CD4-positive, alpha-beta memory T cell (primary cell): Measurements from ENCODE around the gene MRPS27. TPM values are rescaled to one million over a fixed set of nuclear protein-coding genes. Genes with fewer than 3 reads are reported as not detected.

Experiments
- CTCF ChIA-PET: fragments of 350-600 bp; sonication (Branson Sonifier 250); formaldehyde crosslinking; loops from one replicate; lab custom pipeline; 2021; ENCODE audit warnings: inconsistent platforms; ENCODE audit not compliant: partially characterized antibody; lab: Charles Lee
- POLR2A ChIA-PET: fragments of 350-600 bp; sonication (Branson Sonifier 250); formaldehyde crosslinking; loops from one replicate; lab custom pipeline; 2021; ENCODE audit not compliant: partially characterized antibody; lab: Charles Lee
- DNase-seq, 5 donors: peaks; one replicate each; pipeline versions ENCODE4 v3.0.0 to v3.0.0-alpha.2; 2020 to 2022; ENCODE audit warnings: mixed read lengths in 1 of 5
- H3K27ac ChIP-seq: one replicate; pipeline ENCODE4 v1.7.0; 2013; ENCODE audit warnings: low read depth, low read length
- H3K27me3 ChIP-seq: 2 replicates; pipeline ENCODE4 v1.7.0; 2013; ENCODE audit warnings: mild to moderate bottlenecking, low read length, moderate library complexity; ENCODE audit not compliant: insufficient read depth
- H3K36me3 ChIP-seq: 2 replicates; pipeline ENCODE4 v1.7.0; 2013; ENCODE audit warnings: mild to moderate bottlenecking, low read length, moderate library complexity; ENCODE audit not compliant: insufficient read depth
- H3K4me1 ChIP-seq: 2 replicates; pipeline ENCODE4 v1.7.0; 2013; ENCODE audit warnings: mild to moderate bottlenecking, low read length, moderate library complexity; ENCODE audit not compliant: insufficient read depth
- H3K4me3 ChIP-seq, 2 donors: one replicate each; pipeline ENCODE4 v1.7.0; 2013; ENCODE audit warnings: low read length in 2 of 2, mild to moderate bottlenecking in 1 of 2
- H3K9me3 ChIP-seq, 2 donors: one replicate each; pipeline ENCODE4 v1.7.0; 2013; ENCODE audit warnings: low read length in 2 of 2, control low read depth in 1 of 2; ENCODE audit not compliant: control insufficient read depth in 1 of 2
- H3K27ac Mint-ChIP-seq, 7 donors: one replicate each; pipeline ENCODE4 v1.8.0; 2020 to 2021; ENCODE audit warnings: mixed read lengths in 7 of 7, mild to moderate bottlenecking in 6 of 7, inconsistent platforms in 3 of 7, moderate library complexity in 3 of 7
- H3K27me3 Mint-ChIP-seq, 2 donors: one replicate each; pipeline ENCODE4 v1.8.0; 2020 to 2021; ENCODE audit warnings: mixed read lengths in 2 of 2
- H3K36me3 Mint-ChIP-seq, 2 donors: one replicate each; pipeline ENCODE4 v1.8.0; 2020 to 2021; ENCODE audit warnings: mixed read lengths in 2 of 2, inconsistent platforms in 1 of 2, mild to moderate bottlenecking in 1 of 2
- H3K4me1 Mint-ChIP-seq, 4 donors: one replicate each; pipeline ENCODE4 v1.8.0; 2020 to 2021; ENCODE audit warnings: mixed read lengths in 4 of 4, mild to moderate bottlenecking in 1 of 4
- H3K4me3 Mint-ChIP-seq, 8 donors: one replicate each; pipeline ENCODE4 v1.8.0; 2020 to 2021; ENCODE audit warnings: mixed read lengths in 8 of 8, mild to moderate bottlenecking in 7 of 8, moderate library complexity in 6 of 8, inconsistent platforms in 3 of 8
- H3K9me3 Mint-ChIP-seq, 8 donors: one replicate each; pipeline ENCODE4 v1.8.0; 2020 to 2021; ENCODE audit warnings: mixed read lengths in 8 of 8, mild to moderate bottlenecking in 5 of 8, inconsistent platforms in 3 of 8, moderate library complexity in 1 of 8
- intact Hi-C: fragments of 100-400 bp; cut with micrococcal nuclease; formaldehyde crosslinking; loops from one replicate; pipeline ENCODE4 v1.15.1; 2023
- polyA plus RNA-seq, 2 donors: library from polyadenylated mRNA; unstranded; fragments of 300-500 nt; fragmentation: Illumina TruSeq; gene quantifications; one replicate each; pipeline ENCODE4 v1.2.3, GENCODE V29; 2021
- total RNA-seq, 2 experiments: library from RNA; stranded (reverse); gene quantifications; one replicate each; pipeline ENCODE4 v1.2.3, GENCODE V29; 2021

The MRPS27 gene
- total RNA-seq (10 to 100 TPM; 36.6 to 44.6 TPM), polyA plus RNA-seq (10 to 100 TPM; 38.9 to 39.1 TPM)

DNA sequence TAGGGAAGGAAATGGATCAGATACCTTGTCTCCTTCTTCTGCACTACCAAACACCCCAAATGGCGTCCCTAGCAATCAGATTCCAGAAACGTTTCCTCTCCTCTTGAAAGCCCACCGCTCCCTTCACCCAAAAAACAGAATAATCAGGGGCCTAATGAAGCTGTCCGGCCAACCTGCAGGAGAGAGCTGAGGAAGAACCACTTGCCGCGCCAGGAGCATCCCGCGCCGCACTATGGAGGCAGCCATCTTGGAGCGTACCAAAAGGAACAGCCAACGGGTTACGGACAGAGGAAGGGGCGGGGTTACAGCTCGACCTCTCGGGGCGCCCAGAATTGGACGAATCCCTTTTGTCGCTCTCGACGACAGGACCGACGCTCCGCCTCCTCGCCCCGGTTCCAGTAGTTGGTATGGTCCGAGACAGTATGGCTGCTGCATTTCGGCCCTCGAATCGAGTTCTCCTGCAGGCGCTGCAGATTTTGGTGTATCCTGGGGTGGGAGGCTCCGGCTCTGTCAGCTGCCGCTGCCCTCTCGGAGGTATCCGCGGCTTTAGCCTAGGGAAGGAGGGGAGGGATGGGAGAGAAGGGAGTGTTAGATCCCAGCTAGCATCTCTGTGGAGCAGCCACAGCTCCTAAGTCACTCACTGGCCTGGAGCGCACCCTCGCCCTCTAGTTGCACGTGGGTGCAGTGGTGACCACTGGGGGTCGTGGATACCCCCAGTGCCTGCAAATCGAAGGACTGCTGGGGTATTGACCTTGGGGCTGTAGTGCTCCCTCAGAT lies at the start of gene MRPS27, which contains the start of gene PTCD2:
MRPS27 (minus strand) TSS at position 265 of the 777 bp plus-strand sequence; CDS start at position 246, 19 bp downstream.
PTCD2 (plus strand) TSS at position 398 of the 777 bp plus-strand sequence; CDS start at position 408, 10 bp downstream.
- Mint-ChIP-seq H3K4me1 (peaks cover 19 to 49% (median 25%) of the 10 kb centered on the region in 4 donors), H3K27ac (peak within 1 kb of the TSS; percentile 87 to 97 (median 96)), H3K36me3 (peaks cover 19 to 32% of the 10 kb centered on the region in 2 donors), H3K9me3 (no peaks in the 10 kb centered on the region), H3K4me3 (peak within 1 kb of the TSS; percentile 96 to 99 (median 98)), H3K27me3 (no peaks in the 10 kb centered on the region)
- H3K4me3 ChIP-seq = peak within 1 kb of the TSS; percentile 100
- ChIA-PET POLR2A (interaction anchor here (0.6 to 4.6 kb wide), 10 partner anchors 11 to 1245 kb away, joined by 3 to 81 read pairs (median 3); partner anchors contain the start of genes ANKRA2, BDP1, BTF3 and UTP15), CTCF (interaction anchor here (0.8 to 3.6 kb wide), 3 partner anchors 11 to 719 kb away, joined by 3 to 36 read pairs (median 3); no protein-coding TSS in a partner anchor)
- peaks cover 9% of the 10 kb centered on the region for H3K36me3 ChIP-seq
- intact Hi-C loops = loop anchor here (1.0 to 10.0 kb wide), 4 partner anchors 12 to 733 kb away; partner anchors contain the start of genes MCCC2 and TNPO1
- H3K9me3 ChIP-seq = no peaks in the 10 kb centered on the region
- H3K27me3 ChIP-seq = no peaks in the 10 kb centered on the region
- H3K4me1 ChIP-seq = peaks cover 9% of the 10 kb centered on the region
- DNase-seq = peak; percentile 92 to 97 (median 96)
- H3K27ac ChIP-seq = peak within 1 kb of the TSS; percentile 65

GRCh38 chr5:72369711-72370110 lies 49.7 kb upstream of the MRPS27 start:
- no peaks in the 10 kb centered on the region for H3K4me1 ChIP-seq
- Mint-ChIP-seq H3K36me3 (peaks cover 0 to 8% of the 10 kb centered on the region in 2 donors), H3K27me3 (no peaks in the 10 kb centered on the region), H3K9me3 (peaks cover 0 to 2% (median 0%) of the 10 kb centered on the region in 8 donors), H3K27ac (no peak overlapping the region), H3K4me1 (peaks cover 0 to 3% (median 0%) of the 10 kb centered on the region in 4 donors), H3K4me3 (no peak overlapping the region)
- DNase-seq = no peak
- H3K36me3 ChIP-seq = no peaks in the 10 kb centered on the region
- no peak overlapping the region for H3K27ac ChIP-seq
- no peaks in the 10 kb centered on the region for H3K27me3 ChIP-seq
- ChIA-PET CTCF (interaction anchor here (2.0 kb wide), 1 partner anchor 13 kb away, joined by 4 read pairs; no protein-coding TSS in a partner anchor), POLR2A (no interaction called here)
- no peaks in the 10 kb centered on the region for H3K9me3 ChIP-seq
- no peak overlapping the region for H3K4me3 ChIP-seq
- intact Hi-C loops = no loop called here

DNA sequence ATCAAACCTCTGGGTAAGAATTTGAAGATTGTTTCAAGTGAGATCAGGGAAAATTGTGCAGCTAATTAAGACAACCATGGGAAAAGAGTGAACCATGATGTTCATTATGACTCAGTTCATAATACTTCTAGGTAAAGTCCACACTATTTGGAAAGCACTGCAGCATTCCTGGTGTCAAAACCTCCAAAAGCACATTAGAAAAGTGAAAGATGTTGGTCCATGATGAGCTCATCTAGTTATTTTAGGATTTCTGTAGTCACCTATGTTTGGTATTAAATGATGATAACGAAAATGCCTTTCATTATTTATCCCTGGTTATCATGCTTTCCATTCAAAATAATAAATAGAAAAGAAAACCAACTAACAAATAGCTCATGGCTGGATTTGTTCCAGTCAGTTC lies 49.3 kb upstream of the MRPS27 start:
- no peak overlapping the region for H3K27ac Mint-ChIP-seq
- Histone ChIP-seq H3K36me3 (no peaks in the 10 kb centered on the region), H3K4me3 (no peak overlapping the region), H3K27me3 (no peaks in the 10 kb centered on the region), H3K4me1 (no peaks in the 10 kb centered on the region), H3K9me3 (no peaks in the 10 kb centered on the region), H3K27ac (no peak overlapping the region)
- peaks cover 0 to 3% (median 0%) of the 10 kb centered on the region in 4 donors for H3K4me1 Mint-ChIP-seq
- POLR2A ChIA-PET = no interaction called here
- CTCF ChIA-PET = interaction anchor here (2.0 kb wide), 1 partner anchor 12 kb away, joined by 4 read pairs; no protein-coding TSS in a partner anchor
- H3K9me3 Mint-ChIP-seq = peaks cover 0 to 2% (median 0%) of the 10 kb centered on the region in 8 donors
- H3K4me3 Mint-ChIP-seq = no peak overlapping the region
- DNase-seq = no peak
- intact Hi-C loops = no loop called here
- no peaks in the 10 kb centered on the region for H3K27me3 Mint-ChIP-seq
- peaks cover 1 to 12% of the 10 kb centered on the region in 2 donors for H3K36me3 Mint-ChIP-seq

DNA sequence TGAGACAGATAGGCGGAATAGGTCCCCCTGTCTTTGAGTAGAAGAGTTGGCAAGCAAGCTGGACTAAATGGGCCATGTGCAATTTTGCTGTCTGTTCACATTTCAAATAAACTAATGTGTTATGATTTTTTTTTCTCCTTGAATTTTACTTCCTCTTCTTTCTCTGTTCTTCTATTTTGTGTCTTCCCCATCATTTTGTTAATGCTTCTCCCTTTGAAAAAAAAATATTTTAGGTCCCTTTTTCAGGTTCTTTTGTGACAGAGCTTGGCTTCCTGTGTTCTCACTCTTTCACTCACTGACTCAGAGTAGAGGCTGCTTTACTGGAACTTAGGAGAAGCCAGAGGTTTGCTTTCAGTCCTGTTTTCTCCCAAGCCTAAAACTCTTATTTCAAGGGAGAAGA lies 48.2 kb upstream of the MRPS27 start:
- CTCF ChIA-PET = interaction anchor here (2.0 kb wide), 1 partner anchor 11 kb away, joined by 4 read pairs; no protein-coding TSS in a partner anchor
- no peak overlapping the region for H3K4me3 ChIP-seq
- Mint-ChIP-seq H3K27ac (no peak overlapping the region), H3K36me3 (peaks cover 2 to 17% of the 10 kb centered on the region in 2 donors), H3K9me3 (peaks cover 0 to 2% (median 0%) of the 10 kb centered on the region in 8 donors), H3K4me3 (no peak overlapping the region), H3K27me3 (no peaks in the 10 kb centered on the region), H3K4me1 (peaks cover 0 to 3% (median 0%) of the 10 kb centered on the region in 4 donors)
- H3K36me3 ChIP-seq = no peaks in the 10 kb centered on the region
- intact Hi-C loops = no loop called here
- DNase-seq = no peak
- POLR2A ChIA-PET = no interaction called here
- no peak overlapping the region for H3K27ac ChIP-seq
- H3K27me3 ChIP-seq = no peaks in the 10 kb centered on the region
- no peaks in the 10 kb centered on the region for H3K9me3 ChIP-seq
- H3K4me1 ChIP-seq = no peaks in the 10 kb centered on the region

DNA sequence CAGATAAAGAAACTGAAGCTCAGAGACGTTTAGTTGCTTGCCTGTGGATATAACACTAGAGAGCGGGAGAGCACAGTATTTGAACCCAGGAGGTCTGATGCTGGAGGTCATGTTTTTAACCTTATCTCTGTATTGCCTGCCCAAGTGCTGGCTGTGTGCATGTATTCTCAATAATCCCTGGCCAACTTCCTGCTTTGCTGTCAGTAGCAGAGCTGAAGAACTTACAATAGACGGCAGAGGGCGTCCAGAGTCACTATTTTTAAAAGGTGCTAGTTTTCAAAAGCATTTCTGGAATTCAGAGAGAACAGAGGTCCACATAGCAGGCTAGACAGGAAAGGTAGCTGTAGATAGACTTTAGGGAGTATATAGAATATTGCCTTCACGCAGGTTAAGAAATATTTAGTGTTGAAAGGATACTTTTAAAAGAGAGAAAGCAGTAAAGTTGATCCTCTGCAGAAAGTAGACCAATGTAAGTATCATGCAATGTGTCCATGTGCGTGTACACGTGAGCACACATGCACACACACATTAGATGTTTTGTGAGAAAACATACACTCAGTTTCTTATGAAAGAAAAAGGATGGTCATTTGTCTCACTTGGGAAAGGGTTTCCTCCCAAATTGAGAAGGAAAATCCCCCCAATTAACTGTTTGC lies 46.4 kb upstream of the MRPS27 start:
- Mint-ChIP-seq H3K27ac (peak overlapping the region in 1 of 7 donors; percentile 62), H3K9me3 (no peaks in the 10 kb centered on the region), H3K36me3 (peaks cover 11 to 33% of the 10 kb centered on the region in 2 donors), H3K4me3 (no peak overlapping the region), H3K4me1 (peaks cover 0 to 3% (median 0%) of the 10 kb centered on the region in 4 donors), H3K27me3 (no peaks in the 10 kb centered on the region)
- CTCF ChIA-PET = interaction anchor here (0.9 to 1.6 kb wide), 8 partner anchors 8 to 453 kb away, joined by 3 to 6 read pairs (median 4); no protein-coding TSS in a partner anchor
- H3K27ac ChIP-seq = no peak overlapping the region
- H3K36me3 ChIP-seq = no peaks in the 10 kb centered on the region
- POLR2A ChIA-PET = interaction anchor here (1.1 kb wide), 1 partner anchor 451 kb away, joined by 3 read pairs; no protein-coding TSS in a partner anchor
- intact Hi-C loops = no loop called here
- peak in 4 of 5 donors; percentile 18 to 35 (median 20) for DNase-seq
- H3K27me3 ChIP-seq = no peaks in the 10 kb centered on the region
- H3K4me1 ChIP-seq = no peaks in the 10 kb centered on the region
- H3K4me3 ChIP-seq = no peak overlapping the region
- H3K9me3 ChIP-seq = no peaks in the 10 kb centered on the region

GRCh38 chr5:72364951-72365350 lies 44.9 kb upstream of the MRPS27 start:
- CTCF ChIA-PET = no interaction called here
- no peaks in the 10 kb centered on the region for H3K9me3 ChIP-seq
- POLR2A ChIA-PET = no interaction called here
- intact Hi-C loops = no loop called here
- Mint-ChIP-seq H3K4me1 (peaks cover 0 to 3% (median 0%) of the 10 kb centered on the region in 4 donors), H3K4me3 (no peak overlapping the region), H3K36me3 (peaks cover 21 to 37% of the 10 kb centered on the region in 2 donors), H3K27me3 (no peaks in the 10 kb centered on the region), H3K9me3 (no peaks in the 10 kb centered on the region), H3K27ac (no peak overlapping the region)
- no peak overlapping the region for H3K27ac ChIP-seq
- no peak for DNase-seq
- no peaks in the 10 kb centered on the region for H3K4me1 ChIP-seq
- H3K4me3 ChIP-seq = no peak overlapping the region
- H3K36me3 ChIP-seq = no peaks in the 10 kb centered on the region
- no peaks in the 10 kb centered on the region for H3K27me3 ChIP-seq
